ENCODE measurements around the gene OR51B6. TPM values are rescaled to one million over a fixed set of nuclear protein-coding genes. Genes with fewer than 3 reads are reported as not detected.
A peak's percentile ranks its signal among the peaks of the same experiment; 100 is the strongest.

The OR51B6 gene
- polyA plus RNA-seq, 4 donors, result not detected

DNA sequence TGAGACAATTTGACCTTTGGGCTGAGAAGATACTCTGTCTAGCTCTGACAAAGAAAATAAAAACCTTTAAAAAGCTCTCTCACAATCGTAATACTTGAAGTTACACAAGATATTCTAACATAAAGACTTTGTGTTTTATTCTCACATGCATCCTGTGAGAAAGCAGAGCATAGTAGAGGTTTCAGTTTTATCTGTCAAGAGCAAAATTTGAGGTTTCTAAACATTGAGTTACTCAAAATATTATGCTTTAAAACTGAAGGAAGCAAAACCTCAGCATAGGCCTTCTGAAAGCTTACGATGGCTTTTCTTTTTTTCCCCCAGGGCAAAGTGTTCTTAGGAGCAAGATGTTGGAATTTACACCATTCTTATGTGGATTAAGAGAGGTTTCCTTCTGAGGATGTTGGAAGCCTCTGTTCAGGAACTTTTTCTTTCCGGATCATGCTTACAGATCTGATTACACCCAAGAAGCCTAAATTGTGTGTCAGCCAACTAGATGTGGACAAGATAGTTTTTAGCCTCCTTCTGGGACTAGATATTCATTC lies 17.3 kb downstream of the OR51B6 start:
- 56 to 74% (median 64%) methylated on average over 3 of the region's 3 CpGs for WGBS, 3 donors
- no peak for FAIRE-seq

DNA sequence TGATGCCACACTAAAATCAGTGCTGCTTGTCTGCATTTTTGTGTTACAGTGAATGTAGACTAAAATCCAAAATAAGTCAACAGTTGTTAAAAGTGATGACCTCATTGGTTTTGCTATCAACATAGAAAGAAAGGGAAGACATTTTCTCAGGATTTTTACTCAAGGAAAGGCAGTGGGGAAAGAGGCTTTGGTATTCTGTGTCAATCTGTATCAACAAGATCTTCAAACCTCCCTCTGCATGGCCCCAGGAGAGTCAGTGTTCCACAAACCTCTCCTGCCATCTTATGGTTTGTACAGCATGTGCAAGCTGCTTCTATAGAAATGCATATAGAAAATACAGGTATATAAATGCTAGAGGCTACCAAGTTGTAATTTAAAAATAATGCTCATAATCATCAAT lies 18.5 kb downstream of the OR51B6 start:
- Histone ChIP-seq H3K36me3 (ENCODE audit: control insufficient read depth in 3 of 3, insufficient read depth in 2 of 3, low read depth in 1 of 3, low read length in 3 of 3) (no peaks in the 10 kb centered on the region), H3K9me3 (ENCODE audit: control insufficient read depth in 2 of 2, insufficient read depth in 1 of 2, low read depth in 1 of 2, low read length in 1 of 2) (peaks cover 0 to 2% of the 10 kb centered on the region in 2 donors), H3K4me3 (ENCODE audit: low read depth in 1 of 3, low read length in 3 of 3) (no peak overlapping the region), H3K27me3 (ENCODE audit: control insufficient read depth in 3 of 3, insufficient read depth in 3 of 3, low read length in 3 of 3) (no peaks in the 10 kb centered on the region), H3K27ac (ENCODE audit: low read depth in 1 of 3, low read length in 2 of 3) (no peak overlapping the region), H3K4me1 (ENCODE audit: control insufficient read depth in 3 of 3, insufficient read depth in 2 of 3, low read depth in 1 of 3, low read length in 2 of 3) (no peaks in the 10 kb centered on the region)
- DNase-seq (no peak), FAIRE-seq (no peak)

More for the DNA sequence above, 17.3 kb downstream of the OR51B6 start:
- H3K9me3 ChIP-seq (ENCODE audit: control insufficient read depth in 2 of 2, insufficient read depth in 1 of 2, low read depth in 1 of 2, low read length in 1 of 2), result peaks cover 0 to 2% of the 10 kb centered on the region in 2 donors
- no peaks in the 10 kb centered on the region for H3K27me3 ChIP-seq (ENCODE audit: control insufficient read depth in 3 of 3, insufficient read depth in 3 of 3, low read length in 3 of 3)
- no peak overlapping the region for H3K4me3 ChIP-seq (ENCODE audit: low read depth in 1 of 3, low read length in 3 of 3)
- no peaks in the 10 kb centered on the region for H3K36me3 ChIP-seq (ENCODE audit: control insufficient read depth in 3 of 3, insufficient read depth in 2 of 3, low read depth in 1 of 3, low read length in 3 of 3)
- no peaks in the 10 kb centered on the region for H3K4me1 ChIP-seq (ENCODE audit: control insufficient read depth in 3 of 3, insufficient read depth in 2 of 3, low read depth in 1 of 3, low read length in 2 of 3)
- H3K27ac ChIP-seq (ENCODE audit: low read depth in 1 of 3, low read length in 2 of 3), result no peak overlapping the region
- DNase-seq, result no peak

DNA sequence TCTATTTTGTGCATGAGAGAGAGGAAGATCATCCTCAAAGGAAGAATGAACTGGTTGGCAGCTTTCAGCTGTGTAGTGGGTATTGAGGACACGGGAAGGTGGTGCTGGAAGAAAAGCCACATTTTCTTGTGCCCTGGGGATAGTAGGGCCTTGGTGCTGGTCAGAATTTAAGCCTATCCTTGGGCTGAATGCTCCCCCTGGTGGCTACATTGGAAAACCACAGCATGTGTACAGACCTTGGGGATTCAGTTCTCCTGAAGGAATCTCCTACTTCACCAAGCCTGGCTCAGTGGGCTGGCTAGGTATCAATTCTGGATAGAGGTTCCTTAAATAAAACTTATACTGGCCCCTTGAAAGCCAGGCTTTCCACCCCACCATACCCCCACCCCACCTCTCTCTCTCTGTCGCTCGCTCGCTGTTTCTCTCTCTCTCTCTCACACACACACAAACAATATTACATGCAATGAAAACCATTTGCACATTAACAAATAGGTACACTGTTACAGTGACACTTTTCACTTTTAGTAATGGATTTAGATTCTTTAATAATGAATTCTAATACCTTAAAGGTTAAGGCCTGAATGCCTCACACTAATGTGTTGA lies 29.5 kb downstream of the OR51B6 start:
- Histone ChIP-seq H3K36me3 (ENCODE audit: control insufficient read depth in 3 of 3, insufficient read depth in 2 of 3, low read depth in 1 of 3, low read length in 3 of 3) (no peaks in the 10 kb centered on the region), H3K4me3 (ENCODE audit: low read depth in 1 of 3, low read length in 3 of 3) (no peak overlapping the region), H3K27me3 (ENCODE audit: control insufficient read depth in 3 of 3, insufficient read depth in 3 of 3, low read length in 3 of 3) (no peaks in the 10 kb centered on the region), H3K4me1 (ENCODE audit: control insufficient read depth in 3 of 3, insufficient read depth in 2 of 3, low read depth in 1 of 3, low read length in 2 of 3) (no peaks in the 10 kb centered on the region), H3K27ac (ENCODE audit: low read depth in 1 of 3, low read length in 2 of 3) (no peak overlapping the region), H3K9me3 (ENCODE audit: control insufficient read depth in 2 of 2, insufficient read depth in 1 of 2, low read depth in 1 of 2, low read length in 1 of 2) (no peaks in the 10 kb centered on the region)
- FAIRE-seq (no peak), DNase-seq (peak; percentile 30 to 43)
- 70 to 77% (median 73%) methylated on average over 4 of the region's 4 CpGs for WGBS, 3 donors

DNA sequence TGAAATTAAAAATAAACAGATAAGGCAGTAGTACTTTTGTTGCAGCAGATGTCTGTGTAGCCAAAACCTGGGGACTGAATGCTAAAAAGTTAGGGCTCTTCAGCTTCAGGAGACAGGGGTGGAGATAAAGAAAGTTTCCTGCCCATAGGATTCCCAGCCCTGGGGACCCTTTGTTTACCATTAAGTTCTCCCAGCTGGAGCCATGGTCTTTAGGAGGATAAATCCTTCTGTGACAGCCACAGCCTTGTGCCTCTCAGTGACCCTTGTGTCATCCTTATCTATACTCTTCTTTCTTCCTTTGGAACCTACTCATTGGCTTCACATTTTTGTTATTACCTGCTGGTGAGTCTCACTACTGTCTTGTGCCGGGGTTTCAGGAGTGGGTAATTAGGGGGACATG lies 32.3 kb downstream of the OR51B6 start, which contains the start of gene OR51M1:
TSS of gene OR51M1 (plus strand) at position 237 of the 400 bp plus-strand sequence. CDS start 5,587 bp downstream, outside the sequence.
- H3K27me3 ChIP-seq (ENCODE audit: control insufficient read depth in 3 of 3, insufficient read depth in 3 of 3, low read length in 3 of 3), result no peaks in the 10 kb centered on the region
- WGBS, 3 donors, result 50 to 64% (median 63%) methylated on average over 1 of the region's 1 CpG
- no peaks in the 10 kb centered on the region for H3K4me1 ChIP-seq (ENCODE audit: control insufficient read depth in 3 of 3, insufficient read depth in 2 of 3, low read depth in 1 of 3, low read length in 2 of 3)
- H3K27ac ChIP-seq (ENCODE audit: low read depth in 1 of 3, low read length in 2 of 3), result no peak within 1 kb of the TSS
- H3K36me3 ChIP-seq (ENCODE audit: control insufficient read depth in 3 of 3, insufficient read depth in 2 of 3, low read depth in 1 of 3, low read length in 3 of 3), result no peaks in the 10 kb centered on the region
- H3K9me3 ChIP-seq (ENCODE audit: control insufficient read depth in 2 of 2, insufficient read depth in 1 of 2, low read depth in 1 of 2, low read length in 1 of 2), result no peaks in the 10 kb centered on the region
- no peak within 1 kb of the TSS for H3K4me3 ChIP-seq (ENCODE audit: low read depth in 1 of 3, low read length in 3 of 3)
- no peak for DNase-seq
- FAIRE-seq, result no peak

DNA sequence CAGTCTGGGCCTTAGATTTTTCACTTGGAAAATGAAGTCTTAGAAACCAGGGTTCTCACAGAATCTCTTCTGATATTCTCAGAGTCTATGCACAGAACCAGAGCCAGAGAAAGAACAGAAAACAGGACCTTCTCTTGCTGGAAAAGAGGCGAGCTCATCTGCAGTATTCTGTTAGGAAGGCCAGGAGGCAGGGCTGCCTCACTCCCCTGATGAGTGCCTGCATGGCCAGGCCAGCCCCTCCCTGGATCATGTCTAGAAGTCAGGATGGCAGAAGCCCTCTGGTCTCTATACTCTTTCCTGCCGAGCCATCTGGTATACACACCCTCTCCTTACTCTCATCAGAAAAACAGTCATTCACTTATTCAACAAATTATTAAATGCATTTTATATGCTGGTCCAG lies 33.0 kb downstream of the OR51B6 start:
- H3K27ac ChIP-seq (ENCODE audit: low read depth in 1 of 3, low read length in 2 of 3), result no peak overlapping the region
- H3K9me3 ChIP-seq (ENCODE audit: control insufficient read depth in 2 of 2, insufficient read depth in 1 of 2, low read depth in 1 of 2, low read length in 1 of 2), result no peaks in the 10 kb centered on the region
- H3K36me3 ChIP-seq (ENCODE audit: control insufficient read depth in 3 of 3, insufficient read depth in 2 of 3, low read depth in 1 of 3, low read length in 3 of 3), result no peaks in the 10 kb centered on the region
- no peaks in the 10 kb centered on the region for H3K4me1 ChIP-seq (ENCODE audit: control insufficient read depth in 3 of 3, insufficient read depth in 2 of 3, low read depth in 1 of 3, low read length in 2 of 3)
- FAIRE-seq (no peak), DNase-seq (no peak)
- WGBS, 3 donors, result 50 to 68% (median 64%) methylated on average over 2 of the region's 2 CpGs
- H3K4me3 ChIP-seq (ENCODE audit: low read depth in 1 of 3, low read length in 3 of 3), result no peak overlapping the region
- no peaks in the 10 kb centered on the region for H3K27me3 ChIP-seq (ENCODE audit: control insufficient read depth in 3 of 3, insufficient read depth in 3 of 3, low read length in 3 of 3)

DNA sequence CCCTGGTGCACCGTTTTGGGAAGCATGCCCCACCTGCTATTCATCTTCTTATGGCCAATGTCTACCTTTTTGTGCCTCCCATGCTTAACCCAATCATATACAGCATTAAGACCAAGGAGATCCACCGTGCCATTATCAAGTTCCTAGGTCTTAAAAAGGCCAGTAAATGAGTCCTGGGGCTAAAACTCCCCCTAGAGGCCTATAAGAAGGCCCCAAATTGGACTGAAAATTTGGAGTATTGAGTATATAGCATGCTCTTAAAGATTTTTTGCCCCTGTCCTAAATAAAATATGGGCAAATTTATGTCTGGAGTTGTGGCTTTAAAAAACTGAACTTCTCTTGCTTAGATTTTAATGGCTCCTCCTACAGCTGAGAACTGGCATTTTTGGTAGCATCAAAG lies 38.9 kb downstream of the OR51B6 start:
- Histone ChIP-seq H3K36me3 (ENCODE audit: control insufficient read depth in 3 of 3, insufficient read depth in 2 of 3, low read depth in 1 of 3, low read length in 3 of 3) (no peaks in the 10 kb centered on the region), H3K27me3 (ENCODE audit: control insufficient read depth in 3 of 3, insufficient read depth in 3 of 3, low read length in 3 of 3) (no peaks in the 10 kb centered on the region), H3K4me3 (ENCODE audit: low read depth in 1 of 3, low read length in 3 of 3) (no peak overlapping the region), H3K9me3 (ENCODE audit: control insufficient read depth in 2 of 2, insufficient read depth in 1 of 2, low read depth in 1 of 2, low read length in 1 of 2) (no peaks in the 10 kb centered on the region), H3K27ac (ENCODE audit: low read depth in 1 of 3, low read length in 2 of 3) (no peak overlapping the region), H3K4me1 (ENCODE audit: control insufficient read depth in 3 of 3, insufficient read depth in 2 of 3, low read depth in 1 of 3, low read length in 2 of 3) (no peaks in the 10 kb centered on the region)
- WGBS, 3 donors, result 73 to 79% (median 74%) methylated on average over 2 of the region's 2 CpGs
- DNase-seq (no peak), FAIRE-seq (no peak)

DNA sequence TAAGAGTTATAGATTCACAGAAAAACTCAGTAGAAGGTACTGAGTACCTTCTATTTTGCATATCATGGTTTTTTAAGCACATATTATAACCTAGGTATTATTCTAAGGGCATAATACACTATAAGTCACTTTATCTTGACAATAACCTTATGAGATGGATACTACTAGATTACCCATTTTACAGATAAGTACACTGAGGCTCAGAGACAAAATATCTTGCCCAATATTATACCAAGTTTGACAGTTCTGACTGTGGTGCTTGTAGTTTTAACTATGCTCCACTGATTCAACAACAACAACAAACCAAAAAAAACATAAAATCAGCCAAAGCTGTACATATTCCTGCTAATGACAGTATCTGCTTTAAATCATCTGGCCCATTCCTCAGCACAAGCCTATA lies 42.8 kb downstream of the OR51B6 start:
- no peak overlapping the region for H3K4me3 ChIP-seq (ENCODE audit: low read depth in 1 of 3, low read length in 3 of 3)
- H3K27ac ChIP-seq (ENCODE audit: low read depth in 1 of 3, low read length in 2 of 3), result no peak overlapping the region
- no peaks in the 10 kb centered on the region for H3K4me1 ChIP-seq (ENCODE audit: control insufficient read depth in 3 of 3, insufficient read depth in 2 of 3, low read depth in 1 of 3, low read length in 2 of 3)
- FAIRE-seq (no peak), DNase-seq (no peak)
- no peaks in the 10 kb centered on the region for H3K36me3 ChIP-seq (ENCODE audit: control insufficient read depth in 3 of 3, insufficient read depth in 2 of 3, low read depth in 1 of 3, low read length in 3 of 3)
- H3K27me3 ChIP-seq (ENCODE audit: control insufficient read depth in 3 of 3, insufficient read depth in 3 of 3, low read length in 3 of 3), result no peaks in the 10 kb centered on the region
- no peaks in the 10 kb centered on the region for H3K9me3 ChIP-seq (ENCODE audit: control insufficient read depth in 2 of 2, insufficient read depth in 1 of 2, low read depth in 1 of 2, low read length in 1 of 2)

DNA sequence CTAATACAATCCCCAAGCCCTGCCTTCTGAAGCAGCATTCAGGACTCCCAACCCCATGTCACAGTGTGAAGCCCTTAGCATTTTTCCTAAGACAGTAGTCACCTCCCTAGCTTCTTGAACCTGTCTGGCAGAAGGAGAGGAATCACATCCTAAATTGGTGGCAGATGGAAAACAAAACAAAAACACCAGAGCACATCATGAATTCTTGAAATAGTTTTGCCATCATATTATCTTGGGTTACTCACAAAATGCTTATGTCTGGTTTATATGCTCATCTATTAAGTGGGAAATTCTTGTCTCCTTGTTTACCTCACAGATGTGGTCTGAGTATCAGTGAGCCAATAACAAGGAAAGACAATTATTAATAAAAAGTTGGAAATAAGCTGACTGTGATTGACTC lies 47.6 kb downstream of the OR51B6 start:
- Histone ChIP-seq H3K27ac (ENCODE audit: low read depth in 1 of 3, low read length in 2 of 3) (no peak overlapping the region), H3K9me3 (ENCODE audit: control insufficient read depth in 2 of 2, insufficient read depth in 1 of 2, low read depth in 1 of 2, low read length in 1 of 2) (no peaks in the 10 kb centered on the region), H3K4me3 (ENCODE audit: low read depth in 1 of 3, low read length in 3 of 3) (no peak overlapping the region), H3K27me3 (ENCODE audit: control insufficient read depth in 3 of 3, insufficient read depth in 3 of 3, low read length in 3 of 3) (no peaks in the 10 kb centered on the region), H3K4me1 (ENCODE audit: control insufficient read depth in 3 of 3, insufficient read depth in 2 of 3, low read depth in 1 of 3, low read length in 2 of 3) (no peaks in the 10 kb centered on the region), H3K36me3 (ENCODE audit: control insufficient read depth in 3 of 3, insufficient read depth in 2 of 3, low read depth in 1 of 3, low read length in 3 of 3) (no peaks in the 10 kb centered on the region)
- FAIRE-seq, result no peak
- DNase-seq, result no peak
